22Rv1 (cell line): Measurements from ENCODE around the gene GPR84.

Source experiments
- H3K27ac ChIP-seq: fragments of 450-650 bp; 2 replicates; pipeline ENCODE4 v1.5.1; 2017
- CTCF ChIP-seq: fragments of 450-650 bp; IDR thresholded peaks from 2 replicates; pipeline ENCODE4 v1.5.1; 2017; ENCODE audit warnings: mild to moderate bottlenecking
- ZFX ChIP-seq: fragments of 450-650 bp; IDR thresholded peaks from 2 replicates; pipeline ENCODE4 v1.6.1; 2017; ENCODE audit warnings: antibody characterized with exemption, borderline replicate concordance

The GPR84 gene

GRCh38 chr12:54407183-54407905 lies 43.1 kb upstream of the GPR84 start:
- TF ChIP-seq ZFX = no peak
- H3K27ac ChIP-seq = no peak overlapping the region

- no peak for TF ChIP-seq ZFX
- no peak for TF ChIP-seq CTCF
- H3K27ac ChIP-seq = no peak overlapping the region
These were observed 41.3 kb upstream of the GPR84 start for GRCh38 chr12:54405573-54405972.

- TF ChIP-seq CTCF (no peak), ZFX (no peak)
- no peak overlapping the region for H3K27ac ChIP-seq
These were observed 40.8 kb upstream of the GPR84 start for GRCh38 chr12:54405106-54405505.

GRCh38 chr12:54404061-54405004 lies 40.0 kb upstream of the GPR84 start:
- H3K27ac ChIP-seq = no peak overlapping the region
- TF ChIP-seq ZFX (no peak), CTCF (peak; percentile 100)

GRCh38 chr12:54401119-54401518 lies 36.8 kb upstream of the GPR84 start:
- TF ChIP-seq ZFX (no peak), CTCF (no peak)
- no peak overlapping the region for H3K27ac ChIP-seq

- no peak for TF ChIP-seq ZFX
- TF ChIP-seq CTCF = peak; percentile 100
These were observed 34.9 kb upstream of the GPR84 start for GRCh38 chr12:54398995-54399793.

GRCh38 chr12:54398218-54398617 lies 33.9 kb upstream of the GPR84 start:
- TF ChIP-seq ZFX = no peak
- H3K27ac ChIP-seq = no peak overlapping the region

More at GRCh38 chr12:54398995-54399793, 34.9 kb upstream of the GPR84 start:
- no peak overlapping the region for H3K27ac ChIP-seq

GRCh38 chr12:54397157-54397556 lies 32.9 kb upstream of the GPR84 start:
- H3K27ac ChIP-seq = no peak overlapping the region
- TF ChIP-seq ZFX (no peak), CTCF (no peak)
